H9 (cell line): ENCODE measurements around the gene STX8. TPM values are rescaled to one million over a fixed set of nuclear protein-coding genes. Genes with fewer than 3 reads are reported as not detected.

Experiments used
- DNase-seq: peaks from one replicate; pipeline ENCODE4 v3.0.0-alpha.2; 2017
- H2AFZ ChIP-seq: one replicate; pipeline ENCODE4 v1.6.1; 2013; ENCODE audit warnings: mild to moderate bottlenecking, low read length, control low read depth, moderate library complexity
- H2AK5ac ChIP-seq: 2 replicates; pipeline ENCODE4 v1.6.1; 2013; ENCODE audit warnings: low read length, control low read depth, mixed read lengths; ENCODE audit not compliant: insufficient read length
- H2BK120ac ChIP-seq: one replicate; pipeline ENCODE4 v1.6.1; 2013; ENCODE audit warnings: low read depth, mild to moderate bottlenecking, low read length, control low read depth, inconsistent platforms; ENCODE audit not compliant: poor library complexity, severe bottlenecking
- H2BK12ac ChIP-seq: 2 replicates; pipeline ENCODE4 v1.6.1; 2013; ENCODE audit warnings: low read length, control low read depth, mixed read lengths, low read depth; ENCODE audit not compliant: insufficient read length
- H2BK15ac ChIP-seq: 2 replicates; pipeline ENCODE4 v1.6.1; 2013; ENCODE audit warnings: low read depth, low read length, control low read depth
- H2BK20ac ChIP-seq: one replicate; pipeline ENCODE4 v1.6.1; 2013; ENCODE audit warnings: low read depth, mild to moderate bottlenecking, low read length, control low read depth, inconsistent platforms; ENCODE audit not compliant: poor library complexity, severe bottlenecking
- H2BK5ac ChIP-seq: 2 replicates; pipeline ENCODE4 v1.6.1; 2013; ENCODE audit warnings: low read length, control low read depth, mixed read lengths; ENCODE audit not compliant: insufficient read length
- H3K14ac ChIP-seq: 2 replicates; pipeline ENCODE4 v1.6.1; 2013; ENCODE audit warnings: low read length, control low read depth; ENCODE audit not compliant: insufficient read depth
- H3K18ac ChIP-seq: 2 replicates; pipeline ENCODE4 v1.6.1; 2013; ENCODE audit warnings: low read depth, mild to moderate bottlenecking, mixed read lengths, low read length, control low read depth; ENCODE audit not compliant: insufficient read length
- H3K23ac ChIP-seq: 2 replicates; pipeline ENCODE4 v1.6.1; 2013; ENCODE audit warnings: low read length, control low read depth, mixed read lengths, low read depth; ENCODE audit not compliant: insufficient read length
- H3K23me2 ChIP-seq: 2 replicates; pipeline ENCODE4 v1.6.1; 2013; ENCODE audit warnings: low read depth, mild to moderate bottlenecking, mixed read lengths, low read length, control low read depth; ENCODE audit not compliant: insufficient read length, poor library complexity, severe bottlenecking
- H3K27ac ChIP-seq: 2 replicates; pipeline ENCODE4 v1.5.1; 2013; ENCODE audit warnings: low read length, control low read depth, mixed read lengths, low read depth; ENCODE audit not compliant: insufficient read length
- H3K27me3 ChIP-seq: 2 replicates; pipeline ENCODE4 v1.6.1; 2013; ENCODE audit warnings: low read length, control low read depth, inconsistent platforms; ENCODE audit not compliant: insufficient read depth
- H3K4ac ChIP-seq: 2 replicates; pipeline ENCODE4 v1.6.1; 2013; ENCODE audit warnings: low read depth, mild to moderate bottlenecking, control low read depth, inconsistent platforms, low read length, moderate library complexity
- H3K4me1 ChIP-seq: 2 replicates; pipeline ENCODE4 v1.6.1; 2013; ENCODE audit warnings: low read length, control low read depth, inconsistent platforms; ENCODE audit not compliant: insufficient read depth
- H3K4me2 ChIP-seq: 2 replicates; pipeline ENCODE4 v1.6.1; 2013; ENCODE audit warnings: low read length, control low read depth, mixed read lengths; ENCODE audit not compliant: insufficient read length, insufficient read depth
- H3K56ac ChIP-seq: 2 replicates; pipeline ENCODE4 v1.6.1; 2013; ENCODE audit warnings: low read depth, mild to moderate bottlenecking, mixed read lengths, low read length, control low read depth; ENCODE audit not compliant: insufficient read length
- H3K79me1 ChIP-seq: 2 replicates; pipeline ENCODE4 v1.6.1; 2013; ENCODE audit warnings: low read depth, mild to moderate bottlenecking, moderate library complexity, low read length, control low read depth, inconsistent platforms; ENCODE audit not compliant: insufficient read depth, poor library complexity, severe bottlenecking
- H3K79me2 ChIP-seq: 2 replicates; pipeline ENCODE4 v1.6.1; 2013; ENCODE audit warnings: low read length, control low read depth, inconsistent platforms; ENCODE audit not compliant: insufficient read depth
- H3K9ac ChIP-seq: 2 replicates; pipeline ENCODE4 v1.6.1; 2013; ENCODE audit warnings: low read length, control low read depth, mixed read lengths; ENCODE audit not compliant: insufficient read length; ENCODE audit errors: extremely low read depth
- H3K9me3 ChIP-seq: one replicate; pipeline ENCODE4 v1.6.1; 2013; ENCODE audit warnings: low read depth, low read length, inconsistent platforms; ENCODE audit not compliant: control insufficient read depth
- H3T11ph ChIP-seq: one replicate; pipeline ENCODE4 v1.6.1; 2013; ENCODE audit warnings: mild to moderate bottlenecking, low read length, control low read depth, inconsistent platforms
- H4K20me1 ChIP-seq: one replicate; pipeline ENCODE4 v1.6.1; 2013; ENCODE audit not compliant: control insufficient read depth, insufficient read length, insufficient read depth
- H4K5ac ChIP-seq: 2 replicates; pipeline ENCODE4 v1.6.1; 2013; ENCODE audit warnings: low read depth, mild to moderate bottlenecking, mixed read lengths, low read length, control low read depth; ENCODE audit not compliant: insufficient read length
- H4K8ac ChIP-seq: replicated peaks from 2 replicates; pipeline ENCODE4 v1.6.1; 2013; ENCODE audit warnings: low read length, control low read depth, mixed read lengths, low read depth; ENCODE audit not compliant: insufficient read length
- H4K91ac ChIP-seq: 2 replicates; pipeline ENCODE4 v1.6.1; 2013; ENCODE audit warnings: low read depth, mild to moderate bottlenecking, moderate library complexity, mixed read lengths, low read length, control low read depth; ENCODE audit not compliant: insufficient read length
- H3K27ac Mint-ChIP-seq, 3 experiments: 2 replicates in 2 of 3; 3 replicates in 1 of 3; pipeline ENCODE4 v1.8.0; 2020 to 2021; ENCODE audit warnings: mixed read lengths in 3 of 3, mild to moderate bottlenecking in 1 of 3, moderate library complexity in 1 of 3
- H3K27me3 Mint-ChIP-seq: 2 replicates; pipeline ENCODE4 v1.8.0; 2021; ENCODE audit warnings: low read depth, mild to moderate bottlenecking, moderate library complexity, mixed read lengths
- H3K36me3 Mint-ChIP-seq, 3 experiments: 2 replicates in 2 of 3; 3 replicates in 1 of 3; pipeline ENCODE4 v1.8.0; 2020 to 2021; ENCODE audit warnings: low read depth in 3 of 3, mixed read lengths in 3 of 3; ENCODE audit not compliant: insufficient read depth in 1 of 3
- H3K4me1 Mint-ChIP-seq, 2 experiments: 2 replicates each; pipeline ENCODE4 v1.8.0; 2020; ENCODE audit warnings: mixed read lengths in 2 of 2
- H3K4me3 Mint-ChIP-seq, 2 experiments: 2 replicates in 1 of 2; 3 replicates in 1 of 2; pipeline ENCODE4 v1.8.0; 2020 to 2021; ENCODE audit warnings: mild to moderate bottlenecking in 2 of 2, mixed read lengths in 2 of 2, moderate library complexity in 1 of 2
- H3K9me3 Mint-ChIP-seq, 2 experiments: 2 replicates in 1 of 2; 3 replicates in 1 of 2; pipeline ENCODE4 v1.8.0; 2020; ENCODE audit warnings: mild to moderate bottlenecking in 2 of 2, mixed read lengths in 2 of 2, moderate library complexity in 1 of 2
- WGBS: extraction: QIAGEN DNeasy Blood & Tissue Kit; methylation state at CpG from one replicate; pipeline ENCODE4 v1.1.7; 2013; ENCODE audit warnings: missing lambda C conversion rate, low lambda C conversion rate, mixed read lengths; ENCODE audit not compliant: insufficient read length; ENCODE audit errors: extremely low coverage; 5-methylcytosine and 5-hydroxymethylcytosine counted together
- total RNA-seq: library from RNA; stranded (reverse); gene quantifications from 2 replicates; pipeline ENCODE4 v1.2.1, GENCODE V29; 2021
- TF ChIP-seq, protein P1 (sequence below): fragments of 200-600 bp; sonication (generic); conservative IDR thresholded peaks from 3 replicates; pipeline ENCODE4 v1.8.0; 2021; ENCODE audit warnings: antibody characterized with exemption, mild to moderate bottlenecking

STX8 gene
- total RNA-seq, 1 experiment from 2014 or later, result 55.1 TPM

DNA sequence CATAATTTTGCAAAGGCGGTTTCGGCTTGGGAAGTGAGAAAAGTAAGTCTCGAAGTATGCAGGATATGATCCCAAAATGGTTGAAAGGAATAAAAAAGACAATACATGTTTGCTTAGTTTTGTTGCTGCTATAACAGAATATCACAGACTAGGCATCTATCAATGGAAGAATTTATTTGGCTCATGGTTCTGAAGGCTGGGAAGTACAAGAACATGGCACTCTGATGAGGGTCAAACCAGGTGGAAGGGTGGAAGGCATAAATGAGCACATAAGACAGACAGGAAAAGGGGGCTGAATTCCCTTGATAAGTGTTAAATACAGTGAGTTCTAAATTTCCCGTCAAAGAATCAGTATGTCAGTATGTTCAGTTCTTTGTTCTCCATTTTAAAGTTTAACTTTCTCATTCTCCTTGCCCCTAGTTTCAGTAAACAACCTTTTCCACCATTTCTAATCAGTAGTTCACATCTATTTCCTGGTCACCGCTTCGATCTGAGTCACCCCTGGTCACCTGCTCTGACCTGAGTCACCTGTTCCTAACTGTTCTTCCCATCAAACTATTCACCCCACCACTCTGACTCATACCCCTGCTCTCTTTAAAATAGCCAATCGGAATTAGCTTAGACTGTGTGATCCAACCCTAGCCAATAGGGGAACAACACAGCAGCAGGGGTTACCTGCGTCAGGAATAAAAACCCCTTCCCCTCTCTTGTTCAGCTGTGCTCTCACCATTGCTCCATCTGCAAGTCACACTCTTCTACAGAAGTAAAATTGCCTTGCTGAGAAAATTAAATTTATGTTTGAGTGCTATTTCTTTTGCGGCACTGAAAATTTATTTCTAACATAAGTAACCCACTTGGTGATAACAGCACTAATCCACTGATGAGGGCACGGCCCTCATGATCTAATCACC, 240.8 kb downstream of the STX8 start:
- no peak overlapping the region for H2BK20ac ChIP-seq

More for the DNA sequence above, 240.8 kb downstream of the STX8 start:
- Mint-ChIP-seq H3K36me3 (peaks cover 9 to 24% (median 10%) of the 10 kb centered on the region in 3 experiments), H3K9me3 (peaks cover 17 to 20% of the 10 kb centered on the region in 2 experiments), H3K27ac (no peak overlapping the region), H3K27me3 (peaks cover under 1% of the 10 kb centered on the region), H3K4me3 (no peak overlapping the region), H3K4me1 (peaks cover 37 to 44% of the 10 kb centered on the region in 2 experiments)
- no peak overlapping the region for H2AK5ac ChIP-seq
- no peak overlapping the region for H2BK120ac ChIP-seq
- no peaks in the 10 kb centered on the region for H3K9me3 ChIP-seq
- peaks cover 8% of the 10 kb centered on the region; the same call in 1 of the 2 replicates for H3K4me1 ChIP-seq
- no peaks in the 10 kb centered on the region for H3K27me3 ChIP-seq
- no peak overlapping the region for H3K4me2 ChIP-seq
- H3K9ac ChIP-seq, result no peak overlapping the region
- no peak overlapping the region for H3K18ac ChIP-seq
- no peaks in the 10 kb centered on the region for H3K79me1 ChIP-seq
- no peak overlapping the region for H2BK12ac ChIP-seq
- H4K91ac ChIP-seq, result no peak overlapping the region
- WGBS, result no CpG with 5 or more reads among the region's 10 CpGs
- H3K79me2 ChIP-seq, result no peaks in the 10 kb centered on the region
- no peak overlapping the region for H2AFZ ChIP-seq
- no peak overlapping the region for H2BK5ac ChIP-seq
- H4K8ac ChIP-seq, result no peak overlapping the region
- no peaks in the 10 kb centered on the region for H3K23me2 ChIP-seq
- no peak overlapping the region for H3K27ac ChIP-seq
- DNase-seq, result no peak
- no peak overlapping the region for H3K4ac ChIP-seq
- H3K56ac ChIP-seq, result no peak overlapping the region
- H4K20me1 ChIP-seq, result no peaks in the 10 kb centered on the region
- H4K5ac ChIP-seq, result no peak overlapping the region
- no peak overlapping the region for H2BK15ac ChIP-seq
- H3T11ph ChIP-seq, result no peak overlapping the region
- TF ChIP-seq, protein P1, sequence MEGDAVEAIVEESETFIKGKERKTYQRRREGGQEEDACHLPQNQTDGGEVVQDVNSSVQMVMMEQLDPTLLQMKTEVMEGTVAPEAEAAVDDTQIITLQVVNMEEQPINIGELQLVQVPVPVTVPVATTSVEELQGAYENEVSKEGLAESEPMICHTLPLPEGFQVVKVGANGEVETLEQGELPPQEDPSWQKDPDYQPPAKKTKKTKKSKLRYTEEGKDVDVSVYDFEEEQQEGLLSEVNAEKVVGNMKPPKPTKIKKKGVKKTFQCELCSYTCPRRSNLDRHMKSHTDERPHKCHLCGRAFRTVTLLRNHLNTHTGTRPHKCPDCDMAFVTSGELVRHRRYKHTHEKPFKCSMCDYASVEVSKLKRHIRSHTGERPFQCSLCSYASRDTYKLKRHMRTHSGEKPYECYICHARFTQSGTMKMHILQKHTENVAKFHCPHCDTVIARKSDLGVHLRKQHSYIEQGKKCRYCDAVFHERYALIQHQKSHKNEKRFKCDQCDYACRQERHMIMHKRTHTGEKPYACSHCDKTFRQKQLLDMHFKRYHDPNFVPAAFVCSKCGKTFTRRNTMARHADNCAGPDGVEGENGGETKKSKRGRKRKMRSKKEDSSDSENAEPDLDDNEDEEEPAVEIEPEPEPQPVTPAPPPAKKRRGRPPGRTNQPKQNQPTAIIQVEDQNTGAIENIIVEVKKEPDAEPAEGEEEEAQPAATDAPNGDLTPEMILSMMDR, result no peak
- no peak overlapping the region for H3K14ac ChIP-seq
- no peak overlapping the region for H3K23ac ChIP-seq
